SHP77 treated with DMSO at 0.1 percent for 48 hours (cell line): ENCODE results near the gene GPAT3.
"Not testable (repeated sequence)": the region's sequence is repeated elsewhere in the genome, so short reads cannot be mapped to it uniquely, and the experiment has no call there.

Source experiments
- DNase-seq: peaks from one replicate; lab custom pipeline; 2025; lab: John Stamatoyannopoulos, UW

Gene GPAT3

DNA sequence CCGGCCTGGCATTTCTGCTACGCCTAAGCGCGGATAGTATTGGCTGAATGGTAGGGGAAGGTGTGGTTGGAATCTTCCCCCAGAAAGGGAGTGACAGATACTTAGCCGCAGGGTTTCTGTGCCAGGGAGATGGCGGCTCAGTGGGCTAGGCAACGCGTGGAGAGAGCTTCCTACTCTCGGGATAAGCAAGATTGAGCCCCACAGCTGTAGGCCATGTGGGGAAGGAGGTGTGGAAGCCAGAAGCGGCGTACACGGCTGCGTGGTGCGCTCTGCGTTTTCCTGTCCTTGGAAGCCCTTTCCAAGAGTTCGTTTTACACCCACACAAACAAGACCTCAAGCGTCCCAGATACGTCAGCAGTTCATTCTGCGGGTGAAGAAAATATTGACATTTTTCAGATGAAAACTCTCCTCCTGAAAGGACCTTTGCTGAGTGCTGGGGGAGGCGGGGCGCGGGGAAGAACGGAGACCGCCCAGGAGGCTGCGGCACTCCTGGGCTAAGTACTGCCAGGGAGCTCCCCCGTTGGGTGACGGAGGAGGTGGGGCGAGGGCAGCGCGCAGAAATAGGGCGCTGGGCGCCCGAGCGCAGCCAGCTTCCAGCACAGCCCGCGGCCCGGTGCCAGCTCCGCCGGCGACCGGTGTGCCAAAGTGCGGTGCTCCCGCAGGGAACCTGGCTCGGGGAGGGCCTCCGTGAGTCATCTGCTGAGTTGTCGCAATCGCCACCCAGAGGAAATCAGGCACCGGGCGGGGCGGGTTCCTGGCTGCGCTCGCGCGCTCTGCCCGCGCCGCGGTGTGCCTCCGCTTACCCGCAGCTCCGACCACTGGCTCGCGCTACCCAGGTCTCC is at the start of gene GPAT3:
Gene GPAT3 (plus strand): TSS at position 589 of the 842 bp plus-strand sequence. CDS start 515 bp downstream, outside the sequence.
- peak; percentile 49 for DNase-seq

DNA sequence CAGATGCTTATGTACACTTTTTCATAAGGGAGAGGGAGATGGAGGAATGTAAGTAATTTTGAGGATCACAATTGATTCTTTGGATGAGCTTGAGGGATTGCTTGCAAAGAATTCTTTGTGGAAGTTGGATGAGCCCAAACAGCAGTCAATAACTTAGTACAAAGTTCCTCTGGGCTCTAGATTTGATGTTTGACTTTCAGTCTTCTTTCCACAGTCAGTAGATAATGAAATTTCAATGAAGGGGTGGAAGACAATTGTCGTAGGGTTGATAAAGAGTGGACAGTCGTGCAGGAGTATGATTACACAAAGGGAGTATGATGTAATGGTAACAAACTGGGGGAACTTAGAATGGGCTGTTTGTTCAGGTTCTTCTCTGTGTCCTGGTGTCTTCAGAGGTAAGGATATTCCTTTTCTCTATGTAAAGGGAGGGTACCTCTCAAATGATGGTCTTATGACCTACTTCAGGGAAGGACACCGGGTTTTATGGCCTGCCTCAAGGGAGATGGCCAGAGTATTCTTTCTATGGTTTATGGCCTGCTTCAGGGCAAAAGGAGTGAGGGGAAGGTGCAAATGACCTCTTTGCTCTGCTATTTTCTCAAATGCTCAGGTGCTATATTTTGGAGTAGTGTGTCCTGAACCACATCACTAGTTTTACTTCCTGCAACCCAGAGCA is 49.3 kb upstream of the GPAT3 start:
- no peak for DNase-seq

DNA sequence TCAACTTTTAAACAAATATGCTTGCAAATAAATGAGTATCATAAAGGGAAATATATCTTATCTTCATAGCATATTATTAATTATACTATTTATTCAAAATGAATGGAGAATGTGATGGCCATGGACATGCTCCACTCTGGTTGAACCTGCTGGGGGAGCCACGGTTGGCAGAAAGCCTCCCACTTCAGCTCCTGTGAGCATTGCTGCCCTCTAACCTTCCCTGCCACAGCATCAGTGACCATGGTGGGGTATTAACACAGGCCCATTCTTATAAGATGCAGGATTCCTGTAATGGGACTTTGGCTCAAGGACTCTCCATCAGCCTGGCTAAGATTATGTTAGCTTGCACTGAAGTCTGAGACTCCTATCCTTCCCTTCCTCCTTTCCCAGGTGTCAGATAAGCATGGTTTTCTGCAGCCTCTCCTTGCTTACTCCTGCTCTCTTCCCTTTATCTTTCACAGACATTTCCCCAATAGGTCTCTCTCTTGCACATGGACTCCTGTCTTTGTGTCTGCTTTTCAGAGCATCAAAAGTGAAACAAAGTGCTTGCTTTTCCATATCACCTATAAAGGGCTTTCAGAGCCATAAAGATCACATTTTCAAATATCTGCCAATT is 46.1 kb upstream of the GPAT3 start:
- DNase-seq, result no peak

DNA sequence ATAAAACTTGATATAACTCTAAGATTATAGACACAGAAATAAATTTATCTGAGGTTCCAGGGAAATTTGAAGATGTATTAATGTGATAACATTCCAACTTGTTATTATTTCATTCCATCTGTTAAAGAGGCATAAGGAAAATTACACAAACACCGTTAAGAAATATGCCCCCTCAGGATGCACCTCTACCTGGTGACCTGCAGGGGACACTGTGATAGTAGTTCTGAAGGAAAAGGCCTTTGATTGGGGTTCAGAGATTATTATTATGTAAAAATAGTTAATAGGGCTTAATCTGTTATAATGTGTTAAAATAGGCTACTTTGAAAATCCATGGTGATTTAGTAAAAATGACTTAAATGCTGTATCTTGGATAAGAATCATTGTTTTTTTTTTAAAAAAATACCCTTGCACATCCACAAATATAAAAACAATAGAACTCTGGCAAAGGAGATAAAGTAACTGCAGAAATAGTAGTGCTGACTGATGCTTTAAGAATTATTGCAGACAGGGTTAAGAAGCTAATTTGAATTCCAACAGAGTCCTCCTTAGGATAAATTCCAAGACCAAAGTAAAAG is 44.9 kb upstream of the GPAT3 start:
- no peak for DNase-seq

DNA sequence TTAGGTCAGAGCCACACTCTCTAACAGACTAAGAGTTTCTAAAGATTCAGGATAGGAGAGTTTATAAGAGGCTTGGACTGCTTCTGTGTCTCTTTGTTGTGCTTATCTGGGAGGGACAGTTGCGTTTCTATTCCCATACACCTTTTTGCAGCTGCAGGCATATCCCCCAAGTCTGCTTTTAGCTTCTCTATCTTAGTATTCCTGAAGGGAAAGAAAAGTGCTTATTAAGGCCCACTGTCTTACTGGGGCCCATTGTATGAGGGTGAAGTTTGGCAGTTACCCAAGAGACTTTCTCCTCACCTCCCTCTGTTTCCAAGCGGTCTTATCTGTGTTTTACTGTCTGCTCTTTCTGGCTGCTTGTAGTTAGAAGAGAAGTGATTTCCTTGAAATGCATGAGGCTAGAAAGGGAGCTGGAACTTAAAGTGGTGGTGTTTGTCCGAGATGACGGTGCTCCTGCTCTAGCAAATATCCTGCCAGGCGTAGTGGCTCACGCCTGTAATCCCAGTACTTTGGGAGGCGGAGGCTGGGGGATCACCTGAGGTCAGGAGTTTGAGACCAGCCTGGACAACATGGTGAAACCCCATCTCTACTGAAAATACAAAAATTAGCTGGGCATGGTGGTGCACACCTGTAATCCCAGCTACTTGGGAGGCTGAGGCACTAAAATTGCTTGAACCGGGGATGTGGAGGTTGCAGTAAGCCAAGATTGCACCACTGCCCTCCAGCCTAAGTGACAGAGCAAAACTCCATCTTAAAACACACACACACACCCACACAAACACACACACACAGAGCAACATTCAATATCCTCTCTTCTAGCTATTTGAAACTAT is 39.6 kb upstream of the GPAT3 start:
- DNase-seq, result not testable (repeated sequence)

DNA sequence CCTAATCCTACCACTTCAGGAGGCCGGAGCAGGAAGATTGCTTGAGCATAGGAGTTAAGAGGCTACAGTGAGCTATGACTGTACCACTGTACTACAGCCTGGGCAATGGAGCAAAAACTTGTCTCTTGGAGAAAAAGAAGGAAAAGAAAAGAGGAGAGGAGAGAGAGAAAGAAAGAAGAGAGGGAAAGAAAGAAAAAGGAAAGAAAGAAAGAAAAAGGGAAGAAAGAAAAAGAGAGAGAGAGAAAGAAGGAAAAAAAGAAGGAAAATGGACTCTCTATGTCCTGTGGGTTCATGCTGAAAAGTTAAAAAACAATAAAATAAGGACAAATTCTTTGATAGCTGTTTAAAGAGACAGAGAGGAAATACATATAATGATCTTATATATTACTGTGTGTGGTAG is 37.7 kb upstream of the GPAT3 start:
- DNase-seq, result no peak

DNA sequence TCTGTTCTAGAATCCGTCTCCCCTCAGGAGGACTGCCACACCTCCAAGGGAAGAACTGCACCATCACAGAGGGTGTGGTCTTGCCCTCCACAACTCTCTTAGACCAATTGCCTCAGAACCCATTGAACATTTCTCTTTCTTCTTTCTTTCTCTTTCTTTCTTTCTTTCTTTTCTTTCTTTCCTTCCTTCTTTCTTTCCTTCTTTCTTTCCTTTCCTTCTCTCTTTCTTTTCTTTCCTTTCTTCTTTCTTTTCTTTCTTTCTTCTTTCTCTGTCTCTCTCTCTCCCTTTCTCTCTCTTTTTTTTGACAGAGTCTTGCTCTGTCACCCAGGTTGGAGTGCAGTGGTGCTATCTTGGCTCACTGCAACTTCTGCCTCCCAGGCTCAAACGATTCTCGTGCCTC is 34.2 kb upstream of the GPAT3 start:
- not testable (repeated sequence) for DNase-seq

DNA sequence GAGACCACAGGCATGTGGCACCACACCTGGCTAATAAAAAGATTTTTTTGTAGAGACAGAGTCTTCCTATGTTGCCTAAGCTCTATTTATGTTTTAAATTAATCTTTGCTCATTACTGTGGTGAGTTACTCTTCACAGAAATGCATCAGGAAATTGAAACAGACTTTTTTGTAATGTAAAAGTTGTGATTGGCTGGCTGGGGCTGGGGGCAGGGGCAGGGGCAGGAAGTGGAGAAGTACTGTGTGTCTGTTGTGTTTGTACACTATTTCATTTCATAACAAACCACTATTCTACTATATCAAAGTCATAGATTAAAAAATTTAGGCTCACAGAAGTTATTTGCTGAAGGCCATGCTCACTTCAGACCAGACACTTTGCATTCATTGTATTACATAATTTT is 31.9 kb upstream of the GPAT3 start:
- no peak for DNase-seq

DNA sequence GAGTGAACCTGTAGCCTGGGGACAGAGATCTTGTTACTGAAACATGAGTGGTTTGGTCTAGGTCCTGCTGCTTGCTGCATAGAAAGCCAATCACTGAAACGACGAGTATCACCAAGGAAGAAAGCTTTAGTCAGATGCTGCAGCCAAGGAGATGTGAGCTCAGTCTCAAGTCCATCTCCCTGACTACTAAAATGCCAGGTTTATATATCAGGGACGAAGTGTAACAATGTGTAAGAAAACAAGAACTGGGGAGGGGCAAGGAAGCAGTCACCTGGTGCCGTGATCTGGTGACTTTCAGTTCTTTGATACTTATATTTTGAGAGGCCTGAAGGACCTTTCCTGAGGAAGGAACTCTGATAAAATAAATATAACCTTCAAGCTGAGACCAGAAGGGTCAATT is 31.4 kb upstream of the GPAT3 start:
- no peak for DNase-seq

DNA sequence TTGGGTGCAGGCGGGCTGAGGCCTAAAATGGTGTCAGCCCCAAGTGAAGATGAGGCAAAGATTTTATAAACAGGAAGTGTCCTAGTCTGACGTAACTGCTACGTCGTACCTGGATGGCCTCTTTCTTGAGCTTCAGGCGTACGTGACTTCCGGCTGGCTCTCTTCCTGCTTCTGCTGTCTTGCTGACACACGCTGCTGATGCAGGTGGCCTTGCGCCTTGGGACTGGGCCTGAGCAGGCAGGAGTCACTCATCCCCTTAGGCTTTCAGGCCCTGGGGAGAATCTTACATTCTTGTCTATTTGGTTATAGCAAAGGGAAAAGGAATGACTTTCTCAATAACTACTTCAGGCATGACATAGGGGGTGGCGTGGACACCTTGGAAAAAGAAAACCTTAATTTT is 30.9 kb upstream of the GPAT3 start:
- no peak for DNase-seq

DNA sequence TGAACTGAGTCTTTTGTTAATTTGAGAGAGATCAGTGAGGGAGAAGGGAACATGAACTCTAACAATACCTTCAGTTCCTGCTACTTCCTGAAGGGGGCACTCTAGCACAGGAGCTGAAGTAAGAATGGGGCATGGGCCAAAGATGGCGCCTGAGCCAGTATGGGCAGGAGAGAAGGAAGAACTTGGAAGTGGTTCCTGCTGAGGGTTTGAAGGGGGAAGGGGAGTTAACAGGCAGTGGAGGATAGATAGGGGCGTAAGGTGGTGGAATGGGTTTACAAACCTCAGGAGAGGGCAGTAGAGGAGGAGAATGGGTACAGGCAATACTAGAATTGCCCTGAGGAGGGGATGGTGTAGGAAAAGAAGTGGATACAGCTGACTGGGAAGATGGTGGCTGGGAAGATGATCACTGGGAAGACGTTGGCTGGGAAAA is 26.7 kb upstream of the GPAT3 start:
- peak; percentile 16 for DNase-seq

DNA sequence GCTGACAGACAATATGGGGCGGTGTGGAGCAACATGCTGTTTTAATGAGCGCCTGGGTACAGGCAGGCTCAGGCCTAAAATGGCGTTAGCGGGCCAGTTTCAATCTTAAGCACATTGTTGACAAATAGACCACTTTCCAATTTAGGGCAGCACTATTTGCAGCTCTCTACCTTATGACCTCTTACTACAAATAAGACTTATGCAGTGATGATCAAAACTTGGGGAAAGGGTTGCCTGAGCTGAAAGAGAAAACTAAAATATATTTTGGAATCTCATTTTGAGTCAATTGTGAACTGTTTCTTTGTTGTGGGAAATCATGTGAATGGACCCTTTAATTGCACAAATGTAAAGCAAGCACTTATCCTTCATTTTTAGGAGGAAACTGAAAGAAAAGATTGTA is 25.5 kb upstream of the GPAT3 start:
- DNase-seq, result no peak

DNA sequence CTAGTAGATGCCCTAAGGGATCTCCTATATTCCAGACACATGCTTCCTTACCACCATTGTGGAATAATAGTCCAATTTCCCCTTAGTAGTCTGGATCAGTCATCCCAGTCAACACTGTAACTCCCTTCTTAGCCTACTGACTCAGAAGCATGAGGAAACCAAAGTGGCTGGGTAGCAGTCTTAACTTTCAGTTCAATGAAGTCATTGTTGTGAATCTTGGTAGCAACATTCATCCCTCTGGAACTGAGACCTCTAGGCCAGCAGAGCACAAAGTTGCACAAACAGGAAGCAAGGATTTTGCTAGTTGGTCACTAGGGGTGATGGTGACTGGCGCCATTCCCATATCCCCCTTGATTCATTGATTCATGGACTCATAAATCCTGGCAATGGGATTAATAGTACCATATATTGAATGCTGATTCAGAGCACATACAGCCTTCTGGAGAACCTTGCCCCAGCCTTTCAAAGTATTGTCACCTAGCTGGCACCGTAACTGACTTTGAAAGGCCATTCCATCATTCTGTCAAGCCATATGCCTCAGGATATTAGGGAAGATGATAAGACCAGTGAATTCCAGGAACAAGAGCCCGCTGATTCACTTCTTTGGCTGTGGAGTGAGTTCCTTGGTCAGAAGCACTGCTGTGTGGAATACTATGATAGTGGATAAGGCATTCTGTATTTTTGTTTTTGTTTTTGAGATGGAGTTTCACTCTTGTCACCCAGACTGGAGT is 19.7 kb upstream of the GPAT3 start:
- no peak for DNase-seq

DNA sequence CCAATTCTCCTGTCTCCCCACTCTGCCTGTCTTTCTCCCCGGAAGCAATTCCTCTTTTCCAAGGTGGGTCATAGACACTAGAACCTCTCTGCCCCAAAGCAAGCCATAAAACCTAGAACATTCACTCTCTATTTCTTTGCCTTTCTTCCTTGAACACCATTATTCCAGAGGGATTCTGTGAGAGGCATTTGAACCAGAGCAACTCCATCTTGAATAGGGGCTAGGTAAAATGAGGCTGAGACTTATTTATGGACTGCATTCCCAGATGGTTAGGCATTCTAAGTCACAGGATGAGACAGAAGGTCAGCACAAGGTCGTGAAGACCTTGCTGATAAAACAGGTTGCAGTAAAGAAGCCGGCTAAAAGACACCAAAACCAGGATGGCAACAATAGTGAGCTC is 13.7 kb upstream of the GPAT3 start:
- DNase-seq, result no peak

DNA sequence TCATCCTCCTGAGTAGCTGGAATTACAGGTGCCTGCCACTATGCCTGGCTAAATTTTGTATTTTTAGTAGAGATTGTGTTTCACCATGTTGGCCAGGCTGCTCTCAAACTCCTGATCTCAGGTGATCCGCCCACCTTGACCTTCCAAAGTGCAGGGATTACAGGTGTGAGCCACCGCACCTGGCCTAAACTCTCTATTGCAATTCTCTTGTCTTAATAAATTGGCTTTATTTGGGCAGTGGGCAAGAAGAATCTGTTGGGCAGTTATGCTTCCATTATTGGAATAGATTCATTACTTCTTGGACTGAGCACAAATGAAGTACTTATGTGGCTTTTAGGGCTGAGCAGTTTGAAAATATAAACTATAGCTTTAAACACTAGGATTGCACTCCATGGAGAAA is 8.2 kb upstream of the GPAT3 start:
- no peak for DNase-seq

DNA sequence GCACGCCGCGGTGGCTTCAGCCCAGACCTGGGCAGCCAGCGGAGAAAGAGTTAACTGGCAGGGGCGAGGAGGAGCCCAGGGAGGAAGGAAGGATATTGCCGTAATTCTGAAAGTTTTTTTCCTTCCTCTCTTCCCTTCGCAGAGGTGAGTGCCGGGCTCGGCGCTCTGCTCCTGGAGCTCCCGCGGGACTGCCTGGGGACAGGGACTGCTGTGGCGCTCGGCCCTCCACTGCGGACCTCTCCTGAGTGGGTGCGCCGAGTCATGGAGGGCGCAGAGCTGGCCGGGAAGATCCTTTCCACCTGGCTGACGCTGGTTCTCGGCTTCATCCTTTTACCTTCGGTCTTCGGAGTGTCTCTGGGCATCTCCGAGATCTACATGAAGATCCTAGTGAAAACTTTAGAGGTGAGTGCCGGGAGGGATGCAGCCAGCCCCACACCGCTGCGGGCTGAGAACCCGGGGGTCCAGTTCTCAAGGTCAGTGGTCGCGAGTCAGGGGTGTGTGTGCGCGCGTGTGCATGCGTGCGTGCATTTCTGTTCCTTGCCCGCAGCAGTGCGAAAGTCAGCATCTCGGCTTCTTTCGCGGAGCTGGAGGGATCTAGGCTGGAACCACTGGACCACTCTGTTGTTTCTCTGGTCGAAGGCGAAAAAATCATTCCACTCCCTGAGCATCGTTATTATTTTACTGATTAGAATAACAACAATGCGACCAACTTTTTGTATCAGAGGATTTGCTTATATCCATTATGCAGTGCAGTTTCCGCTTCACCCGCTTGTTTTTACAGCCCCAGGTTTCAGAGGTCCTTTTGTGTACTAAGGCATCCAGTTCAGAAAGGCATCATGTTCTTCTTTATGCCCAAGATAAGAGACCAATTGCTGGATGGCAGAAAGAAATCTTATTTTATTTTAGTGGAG is 709 bp downstream of the GPAT3 start:
- no peak for DNase-seq

DNA sequence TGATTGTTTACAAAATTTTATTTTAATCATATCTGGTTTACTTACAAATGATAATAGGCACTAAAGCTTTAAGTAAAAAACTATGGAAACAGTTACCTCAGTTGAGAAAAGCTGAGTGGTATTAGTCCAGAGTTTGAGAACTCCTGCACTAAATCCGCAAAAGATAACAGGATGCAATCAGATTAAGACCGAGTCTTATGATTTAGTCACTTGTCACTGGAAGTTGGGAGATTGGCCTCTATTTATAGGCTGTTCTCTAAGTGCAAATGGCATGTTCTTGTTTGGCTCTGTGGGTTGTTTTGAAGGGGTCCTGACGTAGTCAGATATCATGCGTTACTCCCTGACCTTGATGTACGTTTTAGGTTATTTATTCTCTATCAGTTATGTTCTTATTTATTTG is 6.3 kb downstream of the GPAT3 start:
- DNase-seq, result no peak

DNA sequence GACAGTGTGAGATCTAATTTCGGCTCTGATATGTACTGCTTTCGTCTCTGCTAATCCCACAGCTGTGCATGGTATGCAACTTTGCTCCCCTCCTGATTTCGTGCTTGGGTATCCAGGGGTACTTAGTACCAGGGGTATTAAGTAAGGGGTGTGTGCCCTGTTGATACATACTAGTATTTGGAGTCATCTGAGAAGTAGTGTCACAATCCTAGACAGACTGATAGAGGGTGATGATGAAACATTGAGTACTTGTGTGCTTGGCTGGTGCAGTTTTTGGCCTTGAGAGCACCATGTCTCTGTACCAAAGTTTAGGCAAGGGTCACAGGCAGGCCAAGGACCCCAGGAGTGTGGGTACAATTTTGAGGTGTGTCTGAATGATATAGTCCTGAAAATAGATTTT is 10.9 kb downstream of the GPAT3 start:
- DNase-seq, result no peak

DNA sequence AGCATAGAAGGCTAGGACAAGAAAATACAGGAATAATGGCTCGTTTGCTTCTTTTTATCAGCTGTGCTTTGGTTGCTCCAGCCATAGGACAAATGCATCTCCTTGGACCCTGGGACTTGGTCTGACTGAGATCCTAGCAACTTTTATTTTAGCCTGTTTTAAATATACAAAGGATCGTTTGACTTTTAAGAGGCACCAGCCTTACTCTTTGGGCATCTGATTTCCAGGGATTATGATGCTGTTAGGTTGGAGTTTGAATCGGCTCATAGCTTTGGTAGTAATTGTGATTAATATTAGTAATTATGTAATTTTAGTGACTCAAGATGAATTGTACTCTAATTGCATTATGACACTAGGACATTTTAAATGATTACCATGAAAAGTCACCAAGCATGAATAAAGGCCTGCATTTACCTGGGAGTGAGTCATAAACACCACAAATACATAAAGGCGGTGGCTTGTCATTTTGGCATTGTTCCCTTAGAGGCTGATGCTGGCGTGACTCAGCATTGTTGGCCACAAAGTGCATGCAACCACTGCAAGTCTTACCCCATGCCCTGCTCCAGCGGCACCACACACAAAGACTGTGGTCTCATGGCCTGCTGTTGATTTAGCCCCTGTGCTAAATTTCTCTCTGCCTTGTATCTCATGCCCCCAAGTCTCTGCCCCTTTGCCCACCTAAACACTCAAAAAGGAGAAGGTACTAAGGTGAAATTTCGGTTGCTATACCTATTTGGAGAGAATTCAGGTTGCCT is 12.4 kb downstream of the GPAT3 start:
- DNase-seq, result peak; percentile 71
